Smooth muscle cell (in vitro differentiated cells): ENCODE results near the gene ARHGEF33. TPM values are rescaled to one million over a fixed set of nuclear protein-coding genes. Genes with fewer than 3 reads are reported as not detected.

ENCODE experiments used
- DNase-seq: peaks from one replicate; lab custom pipeline; 2025; ENCODE audit not compliant: unreplicated experiment; lab: John Stamatoyannopoulos, UW
- H2AFZ ChIP-seq: fragments of 200-600 bp; sonication (generic); 2 replicates; pipeline ENCODE4 v1.6.0; 2016; ENCODE audit warnings: antibody characterized with exemption, low read depth, mild to moderate bottlenecking
- H3F3A ChIP-seq: fragments of 200-600 bp; sonication (generic); 2 replicates; pipeline ENCODE4 v1.6.0; 2017; ENCODE audit warnings: antibody characterized with exemption, low read depth
- H3K27ac ChIP-seq: fragments of 200-600 bp; sonication (generic); 2 replicates; pipeline ENCODE4 v1.5.1; 2016; ENCODE audit warnings: low read depth, mild to moderate bottlenecking
- H3K27me3 ChIP-seq: fragments of 200-600 bp; sonication (generic); 2 replicates; pipeline ENCODE4 v1.6.1; 2016; ENCODE audit warnings: low read depth, mild to moderate bottlenecking
- H3K36me3 ChIP-seq: fragments of 200-600 bp; sonication (generic); 2 replicates; pipeline ENCODE4 v1.5.1; 2016; ENCODE audit warnings: low read depth
- H3K4me1 ChIP-seq: fragments of 200-600 bp; sonication (generic); 2 replicates; pipeline ENCODE4 v1.5.1; 2016; ENCODE audit warnings: low read depth
- H3K4me2 ChIP-seq: fragments of 200-600 bp; sonication (generic); 2 replicates; pipeline ENCODE4 v1.6.0; 2016; ENCODE audit warnings: mild to moderate bottlenecking
- H3K4me3 ChIP-seq: fragments of 200-600 bp; sonication (generic); 2 replicates; pipeline ENCODE4 v1.5.1; 2016; ENCODE audit warnings: mild to moderate bottlenecking
- H3K79me2 ChIP-seq: fragments of 200-600 bp; sonication (generic); 2 replicates; pipeline ENCODE4 v1.6.0; 2016; ENCODE audit warnings: low read depth, mild to moderate bottlenecking
- H3K9ac ChIP-seq: fragments of 200-600 bp; sonication (generic); 2 replicates; pipeline ENCODE4 v1.6.0; 2016; ENCODE audit warnings: low read depth
- H3K9me3 ChIP-seq: fragments of 200-600 bp; sonication (generic); replicated peaks from 2 replicates; pipeline ENCODE4 v1.5.1; 2016; ENCODE audit warnings: low read depth
- H4K20me1 ChIP-seq: fragments of 200-600 bp; sonication (generic); 2 replicates; pipeline ENCODE4 v1.6.0; 2016; ENCODE audit warnings: low read depth
- CTCF ChIP-seq: fragments of 200-600 bp; sonication (generic); IDR thresholded peaks from 2 replicates; pipeline ENCODE4 v1.5.1; 2017; ENCODE audit warnings: borderline replicate concordance, mild to moderate bottlenecking, antibody characterized with exemption; ENCODE audit not compliant: insufficient read depth, poor library complexity, severe bottlenecking
- WGBS: methylation state at CpG from one replicate; pipeline ENCODE4 v1.1.7; 2016; ENCODE audit warnings: low lambda C conversion rate; 5-methylcytosine and 5-hydroxymethylcytosine counted together
- polyA plus RNA-seq: library from polyadenylated mRNA; unstranded; fragments of >200 nt; fragmentation: Nextera tagmentation; extraction: Ambion mirVana; gene quantifications from 2 replicates; pipeline ENCODE4 v1.2.1, GENCODE V29; 2016
- total RNA-seq: library from RNA; depleted of rRNA; stranded (reverse); fragments of >200 nt; gene quantifications from 2 replicates; pipeline ENCODE4 v1.2.3, GENCODE V29; 2014

ARHGEF33 gene
- total and polyA plus RNA-seq, 2 experiments from 2014 or later: 0.40 to 1.4 TPM

DNA sequence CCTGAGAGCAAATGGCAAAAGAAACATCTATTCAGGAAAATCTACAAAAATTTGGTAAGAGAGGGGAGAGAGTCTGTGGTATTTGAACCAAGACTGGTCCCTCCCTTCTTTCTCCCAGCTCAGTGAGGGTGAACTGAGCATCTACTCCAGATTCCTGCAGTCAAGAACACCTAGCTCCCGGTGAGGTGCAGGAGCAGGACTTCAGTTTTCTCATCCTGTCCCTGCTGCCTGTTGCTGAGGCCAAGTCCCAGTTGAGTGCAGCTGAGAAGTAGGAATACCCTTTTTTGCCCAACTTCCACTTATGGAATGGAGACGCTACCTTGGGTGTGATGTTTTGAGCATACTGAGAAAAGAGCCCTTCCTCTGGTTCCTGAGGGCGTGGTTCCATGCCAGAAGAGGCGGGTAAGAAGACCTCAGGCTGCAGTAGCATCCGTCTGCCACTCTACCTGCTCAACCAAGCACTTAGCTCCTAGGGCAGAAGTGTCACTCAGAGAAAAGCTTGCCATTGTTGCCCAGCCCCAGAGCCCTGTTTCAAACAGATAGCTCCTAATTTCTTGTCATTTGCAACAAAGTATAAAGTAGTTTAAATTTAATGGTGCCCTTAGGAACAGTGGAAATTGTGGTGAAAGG, 118.3 kb downstream of the ARHGEF33 start:
- no peak overlapping the region for H2AFZ ChIP-seq
- no peaks in the 10 kb centered on the region for H3K4me1 ChIP-seq
- H3K27ac ChIP-seq: no peak overlapping the region
- H3K4me2 ChIP-seq: no peak overlapping the region
- H3F3A ChIP-seq: no peaks in the 10 kb centered on the region
- no peaks in the 10 kb centered on the region for H4K20me1 ChIP-seq
- H3K9ac ChIP-seq: no peak overlapping the region
- no peak for DNase-seq
- H3K79me2 ChIP-seq: no peaks in the 10 kb centered on the region
- TF ChIP-seq CTCF: no peak
- peaks cover 18% of the 10 kb centered on the region for H3K36me3 ChIP-seq
- 76% methylated on average over 5 of the region's 5 CpGs for WGBS
- no peaks in the 10 kb centered on the region for H3K27me3 ChIP-seq
- H3K4me3 ChIP-seq: no peak overlapping the region
- no peaks in the 10 kb centered on the region for H3K9me3 ChIP-seq

- Histone ChIP-seq H3F3A (no peaks in the 10 kb centered on the region), H3K36me3 (peaks cover 18% of the 10 kb centered on the region), H3K27ac (no peak overlapping the region), H2AFZ (no peak overlapping the region), H3K9ac (no peak overlapping the region), H3K4me1 (no peaks in the 10 kb centered on the region), H3K9me3 (no peaks in the 10 kb centered on the region), H3K4me2 (no peak overlapping the region), H4K20me1 (no peaks in the 10 kb centered on the region), H3K79me2 (no peaks in the 10 kb centered on the region), H3K4me3 (no peak overlapping the region), H3K27me3 (no peaks in the 10 kb centered on the region)
- no peak for DNase-seq
- 100% methylated on average over 1 of the region's 1 CpG for WGBS
- no peak for TF ChIP-seq CTCF
Measured at GRCh38 chr2:39008665-39009064, 119.0 kb downstream of the ARHGEF33 start.

GRCh38 chr2:39013871-39014270, 124.2 kb downstream of the ARHGEF33 start:
- Histone ChIP-seq H3K4me3 (no peak overlapping the region), H2AFZ (no peak overlapping the region), H4K20me1 (no peaks in the 10 kb centered on the region), H3K36me3 (peaks cover 5% of the 10 kb centered on the region), H3K27me3 (no peaks in the 10 kb centered on the region), H3K4me1 (no peaks in the 10 kb centered on the region), H3K9me3 (no peaks in the 10 kb centered on the region), H3F3A (no peaks in the 10 kb centered on the region), H3K27ac (no peak overlapping the region), H3K79me2 (no peaks in the 10 kb centered on the region), H3K9ac (no peak overlapping the region), H3K4me2 (no peak overlapping the region)
- 94% methylated on average over 3 of the region's 3 CpGs for WGBS
- TF ChIP-seq CTCF: no peak
- DNase-seq: no peak

DNA sequence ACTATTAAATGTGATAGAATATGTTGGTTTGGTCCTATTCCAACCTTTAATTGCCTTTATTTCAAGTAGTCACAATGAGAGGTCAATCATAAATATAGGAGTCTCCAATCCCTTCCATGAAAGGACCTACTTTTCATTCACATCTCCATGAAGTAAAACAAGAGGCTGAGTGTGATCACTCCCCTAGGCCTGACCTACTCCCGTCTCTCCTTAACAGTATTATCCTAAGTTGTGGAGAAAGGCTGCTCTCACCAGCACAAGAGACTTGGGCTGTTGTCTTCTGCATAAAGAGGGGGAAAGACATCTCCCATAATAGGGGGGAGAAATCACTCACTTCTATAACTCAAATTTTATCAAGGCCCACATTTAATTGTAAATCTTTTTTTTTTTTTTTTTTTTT, 125.7 kb downstream of the ARHGEF33 start:
- H3K79me2 ChIP-seq: no peaks in the 10 kb centered on the region

More for the DNA sequence above, 125.7 kb downstream of the ARHGEF33 start:
- Histone ChIP-seq H3K27ac (no peak overlapping the region), H3K9me3 (no peaks in the 10 kb centered on the region), H3K4me1 (no peaks in the 10 kb centered on the region), H4K20me1 (no peaks in the 10 kb centered on the region), H3K27me3 (no peaks in the 10 kb centered on the region), H3F3A (no peaks in the 10 kb centered on the region), H2AFZ (no peak overlapping the region), H3K4me2 (no peak overlapping the region), H3K4me3 (no peak overlapping the region), H3K9ac (no peak overlapping the region), H3K36me3 (peaks cover 2% of the 10 kb centered on the region)
- no peak for TF ChIP-seq CTCF
- DNase-seq: no peak
- 88% methylated on average over 1 of the region's 1 CpG for WGBS
